RWPE2 (cell line): ENCODE measurements around the gene ASB3.

Experiments
- ATAC-seq: fragments of 200-7000 bp; cut with Tn5 transposase; 3 replicates; pipeline ENCODE4 v1.9.1; 2021; ENCODE audit warnings: low read depth
- DNase-seq: peaks from one replicate; pipeline ENCODE4 v3.0.0-alpha.2; 2020; ENCODE audit warnings: low spot score
- H3K27ac ChIP-seq: fragments of 450-650 bp; 2 replicates; pipeline ENCODE4 v1.5.1; 2017; ENCODE audit warnings: mild to moderate bottlenecking; ENCODE audit not compliant: poor library complexity, severe bottlenecking
- H3K27me3 ChIP-seq: fragments of 250-450 bp; sonication (Bioruptor Pico); 2 replicates; pipeline ENCODE4 v1.5.1; 2021; ENCODE audit warnings: mild to moderate bottlenecking, moderate library complexity; ENCODE audit not compliant: insufficient read depth, poor library complexity, severe bottlenecking
- H3K36me3 ChIP-seq: fragments of 250-450 bp; sonication (Bioruptor Pico); 2 replicates; pipeline ENCODE4 v1.5.1; 2020; ENCODE audit warnings: low read depth, mild to moderate bottlenecking, moderate library complexity
- H3K4me1 ChIP-seq: fragments of 250-450 bp; sonication (Bioruptor Pico); 2 replicates; pipeline ENCODE4 v1.5.1; 2021; ENCODE audit warnings: mild to moderate bottlenecking, moderate library complexity; ENCODE audit not compliant: insufficient read depth, poor library complexity, severe bottlenecking
- H3K4me3 ChIP-seq: fragments of 250-450 bp; sonication (Bioruptor Pico); 2 replicates; pipeline ENCODE4 v1.5.1; 2021; ENCODE audit warnings: mild to moderate bottlenecking, moderate library complexity; ENCODE audit not compliant: severe bottlenecking
- H3K9me3 ChIP-seq: fragments of 250-450 bp; sonication (Bioruptor Pico); 2 replicates; pipeline ENCODE4 v1.5.1; 2021; ENCODE audit warnings: mild to moderate bottlenecking, moderate library complexity; ENCODE audit not compliant: severe bottlenecking
- TF ChIP-seq, protein P1 (sequence below): fragments of 450-650 bp; IDR thresholded peaks from one replicate; pipeline ENCODE4 v1.5.1; 2017; ENCODE audit warnings: mild to moderate bottlenecking, moderate library complexity; ENCODE audit not compliant: poor library complexity, severe bottlenecking

ASB3 gene

GRCh38 chr2:53715568-53715967 is 71.2 kb downstream of the ASB3 start:
- DNase-seq (no peak), ATAC-seq (no peak)
- Histone ChIP-seq H3K27me3 (no peaks in the 10 kb centered on the region), H3K27ac (no peak overlapping the region), H3K9me3 (no peaks in the 10 kb centered on the region), H3K4me1 (no peaks in the 10 kb centered on the region), H3K4me3 (no peak overlapping the region), H3K36me3 (peaks cover 15% of the 10 kb centered on the region)
- TF ChIP-seq, protein P1, sequence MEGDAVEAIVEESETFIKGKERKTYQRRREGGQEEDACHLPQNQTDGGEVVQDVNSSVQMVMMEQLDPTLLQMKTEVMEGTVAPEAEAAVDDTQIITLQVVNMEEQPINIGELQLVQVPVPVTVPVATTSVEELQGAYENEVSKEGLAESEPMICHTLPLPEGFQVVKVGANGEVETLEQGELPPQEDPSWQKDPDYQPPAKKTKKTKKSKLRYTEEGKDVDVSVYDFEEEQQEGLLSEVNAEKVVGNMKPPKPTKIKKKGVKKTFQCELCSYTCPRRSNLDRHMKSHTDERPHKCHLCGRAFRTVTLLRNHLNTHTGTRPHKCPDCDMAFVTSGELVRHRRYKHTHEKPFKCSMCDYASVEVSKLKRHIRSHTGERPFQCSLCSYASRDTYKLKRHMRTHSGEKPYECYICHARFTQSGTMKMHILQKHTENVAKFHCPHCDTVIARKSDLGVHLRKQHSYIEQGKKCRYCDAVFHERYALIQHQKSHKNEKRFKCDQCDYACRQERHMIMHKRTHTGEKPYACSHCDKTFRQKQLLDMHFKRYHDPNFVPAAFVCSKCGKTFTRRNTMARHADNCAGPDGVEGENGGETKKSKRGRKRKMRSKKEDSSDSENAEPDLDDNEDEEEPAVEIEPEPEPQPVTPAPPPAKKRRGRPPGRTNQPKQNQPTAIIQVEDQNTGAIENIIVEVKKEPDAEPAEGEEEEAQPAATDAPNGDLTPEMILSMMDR = peak; percentile 77

DNA sequence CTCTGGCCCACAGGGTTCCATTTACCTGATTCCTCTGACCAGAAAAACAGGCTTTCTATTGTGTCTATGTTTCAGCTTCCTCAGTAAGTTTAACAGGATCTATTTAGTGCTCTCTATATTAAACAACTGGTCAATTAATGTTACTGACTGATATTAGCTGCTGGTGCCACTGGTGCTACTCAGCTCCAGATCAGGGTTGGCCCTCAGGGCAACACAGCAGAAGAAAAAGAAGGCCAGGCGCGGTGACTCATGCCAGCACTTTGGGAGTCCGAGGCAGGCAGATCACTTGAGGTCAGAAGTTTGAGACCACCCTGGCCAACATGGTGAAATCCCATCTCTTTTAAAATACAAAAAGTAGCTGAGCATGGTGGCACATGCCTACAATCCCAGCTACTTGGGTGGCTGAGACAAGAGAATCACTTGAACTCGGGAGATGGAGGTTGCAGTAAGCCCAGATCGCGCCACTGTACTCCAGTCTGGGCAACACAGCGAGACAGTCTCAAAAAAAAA is 75.4 kb downstream of the ASB3 start:
- H3K4me3 ChIP-seq = no peak overlapping the region
- no peak overlapping the region for H3K27ac ChIP-seq
- DNase-seq = no peak
- peaks cover 31% of the 10 kb centered on the region for H3K36me3 ChIP-seq
- no peak for ATAC-seq
- H3K27me3 ChIP-seq = no peaks in the 10 kb centered on the region
- TF ChIP-seq, protein P1 = no peak
- no peaks in the 10 kb centered on the region for H3K4me1 ChIP-seq
- H3K9me3 ChIP-seq = peaks cover 7% of the 10 kb centered on the region

DNA sequence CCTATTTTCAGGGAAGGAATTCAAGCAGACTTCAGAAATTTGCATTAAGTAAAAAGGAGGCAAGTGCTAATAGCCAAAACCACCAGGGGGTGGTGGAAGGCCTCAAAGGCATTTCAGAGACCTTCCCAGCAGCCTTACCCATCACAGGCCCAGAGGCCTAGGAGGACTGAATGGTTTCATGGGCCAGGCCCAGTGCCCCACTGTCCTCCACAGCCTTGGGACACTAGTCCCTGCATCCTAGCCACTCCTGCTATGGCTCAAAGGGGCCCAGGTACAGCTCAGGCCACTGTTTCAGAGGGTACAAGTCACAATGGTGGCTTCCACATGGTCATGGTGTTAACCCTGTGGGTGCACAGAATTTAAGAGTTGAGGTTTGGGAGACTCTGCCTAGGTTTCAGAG is 77.8 kb downstream of the ASB3 start:
- Histone ChIP-seq H3K4me1 (no peaks in the 10 kb centered on the region), H3K36me3 (peaks cover 17% of the 10 kb centered on the region), H3K27me3 (no peaks in the 10 kb centered on the region), H3K4me3 (no peak overlapping the region), H3K9me3 (peaks cover 7% of the 10 kb centered on the region), H3K27ac (no peak overlapping the region)
- TF ChIP-seq, protein P1 = no peak
- no peak for ATAC-seq
- no peak for DNase-seq

DNA sequence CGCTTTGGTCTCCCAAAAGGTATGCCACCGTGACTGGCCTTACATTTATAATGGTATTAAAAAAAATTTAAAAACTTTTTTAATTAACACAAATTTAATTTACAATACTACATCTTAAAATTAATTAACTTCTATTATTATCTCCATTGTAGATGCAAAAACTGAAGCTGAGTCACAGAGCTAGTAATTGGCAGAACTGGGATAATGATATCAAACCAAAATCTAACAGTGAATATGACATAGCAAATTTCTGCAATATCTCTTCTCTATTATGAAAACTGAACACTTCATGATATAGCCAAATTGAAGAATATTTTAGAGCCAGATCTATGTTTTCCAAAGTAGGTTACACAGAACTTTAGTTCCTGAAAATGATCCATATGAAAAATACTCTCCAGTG is 85.5 kb downstream of the ASB3 start:
- TF ChIP-seq, protein P1 = no peak
- no peak overlapping the region for H3K4me3 ChIP-seq
- H3K4me1 ChIP-seq = no peaks in the 10 kb centered on the region
- ATAC-seq = no peak
- no peaks in the 10 kb centered on the region for H3K27me3 ChIP-seq
- no peak overlapping the region for H3K27ac ChIP-seq
- H3K36me3 ChIP-seq = no peaks in the 10 kb centered on the region; the same call in 1 of the 2 replicates
- no peaks in the 10 kb centered on the region for H3K9me3 ChIP-seq
- no peak for DNase-seq

DNA sequence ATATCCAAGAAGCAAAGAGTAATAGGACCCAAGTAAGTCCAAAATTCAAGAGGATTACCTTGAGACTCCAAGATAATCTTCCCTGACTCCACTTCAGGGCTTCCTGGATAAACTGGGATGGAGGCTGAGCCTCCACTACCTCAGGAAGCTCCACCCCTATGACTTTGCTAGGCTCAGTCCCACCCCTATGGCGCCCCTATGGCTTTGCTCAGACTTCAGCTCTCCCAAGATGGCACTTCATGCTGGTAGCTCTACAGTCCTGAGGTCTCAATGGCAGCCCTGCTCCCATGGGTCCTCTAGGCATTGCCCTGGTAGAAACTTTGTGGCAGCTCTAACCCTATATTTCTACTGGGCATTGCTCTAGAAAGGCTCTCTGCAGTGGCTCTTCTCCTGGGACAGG is 89.1 kb downstream of the ASB3 start:
- Histone ChIP-seq H3K9me3 (no peaks in the 10 kb centered on the region), H3K27me3 (no peaks in the 10 kb centered on the region), H3K36me3 (no peaks in the 10 kb centered on the region; the same call in 1 of the 2 replicates), H3K4me1 (no peaks in the 10 kb centered on the region), H3K27ac (no peak overlapping the region), H3K4me3 (no peak overlapping the region)
- ATAC-seq (no peak), DNase-seq (no peak)
- TF ChIP-seq, protein P1 = no peak
